Measurements from ENCODE around the gene UBR7. TPM values are rescaled to one million over a fixed set of nuclear protein-coding genes. Genes with fewer than 3 reads are reported as not detected.

UBR7 gene
- total RNA-seq, 5 donors from 2014 or later (not counting 1 experiment from before 2014, with no cell fraction given) = 12.0 to 16.9 (median 14.7) TPM

DNA sequence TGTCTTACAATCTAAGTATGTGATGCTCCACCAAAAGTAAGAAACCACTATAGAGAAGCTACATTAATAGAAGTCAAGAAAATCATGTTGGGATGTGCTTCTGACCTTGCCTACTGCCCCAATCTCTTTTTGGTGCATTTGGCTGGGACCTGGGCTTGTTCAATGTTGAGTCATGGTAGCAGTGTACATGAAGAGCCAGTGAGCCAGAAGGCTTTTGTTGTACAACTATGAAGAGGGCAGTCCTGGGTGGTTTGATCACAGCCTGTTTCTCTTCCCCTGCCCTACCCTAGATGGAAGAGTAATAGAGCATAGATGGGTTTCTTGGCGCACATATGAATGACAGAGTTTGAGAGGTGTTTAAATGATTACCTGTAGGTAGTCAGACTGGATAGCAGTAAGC lies 56.4 kb downstream of the UBR7 start:
- Histone ChIP-seq H3K4me3 (ENCODE audit: control insufficient read depth in 1 of 2, extremely low read depth in 1 of 2, low read length in 1 of 2) (no peak overlapping the region), H3K36me3 (ENCODE audit: control insufficient read depth in 2 of 2, extremely low read depth in 1 of 2, insufficient read depth in 1 of 2, low read length in 1 of 2) (peaks cover 5 to 20% of the 10 kb centered on the region in 2 donors), H3K4me1 (ENCODE audit: control insufficient read depth in 1 of 2, extremely low read depth in 1 of 2, insufficient read depth in 2 of 2, low read length in 2 of 2) (peaks cover 0 to 4% of the 10 kb centered on the region in 2 experiments), H3K27ac (ENCODE audit: low read length) (no peak overlapping the region), H3K27me3 (replicated peaks in 1 of 2; ENCODE audit: control insufficient read depth in 2 of 2, extremely low read depth in 1 of 2, insufficient read depth in 2 of 2, low read length in 1 of 2) (no peaks in the 10 kb centered on the region), H3K9me3 (no peaks in the 10 kb centered on the region)
- DNase-seq = no peak
- Mint-ChIP-seq H3K27me3 (no peaks in the 10 kb centered on the region), H3K36me3 (peaks cover 30% of the 10 kb centered on the region), H3K9me3 (no peaks in the 10 kb centered on the region), H3K27ac (no peak overlapping the region), H3K4me3 (no peak overlapping the region), H3K4me1 (peaks cover 19 to 30% (median 28%) of the 10 kb centered on the region in 3 donors)
- ChIA-PET CTCF (no interaction called here), POLR2A (no interaction called here)
- WGBS (ENCODE audit: insufficient coverage) = no CpG with 5 or more reads among the region's 1 CpG
- ATAC-seq (replicated peaks in 1 of 4) = no peak

DNA sequence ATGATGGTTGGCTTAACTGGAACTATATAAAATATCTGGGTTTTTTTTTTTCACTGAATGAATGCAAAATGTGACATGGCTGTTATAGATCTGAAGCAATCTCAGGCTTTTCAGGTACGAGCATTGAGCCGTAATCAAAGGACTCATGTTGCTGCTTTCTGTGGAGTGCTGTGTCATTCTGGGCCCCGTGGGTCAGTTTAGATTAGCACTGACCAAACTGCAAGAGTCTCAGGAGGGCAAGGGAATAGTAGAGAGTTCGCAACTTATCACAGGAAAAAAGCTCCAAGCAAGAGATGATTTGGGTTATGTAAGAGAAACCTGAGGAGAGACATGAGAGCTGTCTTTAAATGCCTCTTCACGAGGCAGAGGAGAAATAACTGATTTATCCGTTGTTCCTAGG lies 59.1 kb downstream of the UBR7 start:
- ChIA-PET POLR2A (no interaction called here), CTCF (interaction anchor here in 1 of 2 donors (0.7 kb wide), 1 partner anchor 12 kb away, joined by 3 read pairs; no protein-coding TSS in a partner anchor)
- Histone ChIP-seq H3K4me3 (ENCODE audit: control insufficient read depth in 1 of 2, extremely low read depth in 1 of 2, low read length in 1 of 2) (no peak overlapping the region), H3K36me3 (ENCODE audit: control insufficient read depth in 2 of 2, extremely low read depth in 1 of 2, insufficient read depth in 1 of 2, low read length in 1 of 2) (peaks cover 5 to 13% of the 10 kb centered on the region in 2 donors), H3K27ac (ENCODE audit: low read length) (no peak overlapping the region), H3K27me3 (replicated peaks in 1 of 2; ENCODE audit: control insufficient read depth in 2 of 2, extremely low read depth in 1 of 2, insufficient read depth in 2 of 2, low read length in 1 of 2) (no peaks in the 10 kb centered on the region), H3K9me3 (no peaks in the 10 kb centered on the region), H3K4me1 (ENCODE audit: control insufficient read depth in 1 of 2, extremely low read depth in 1 of 2, insufficient read depth in 2 of 2, low read length in 2 of 2) (peaks cover 0 to 4% of the 10 kb centered on the region in 2 experiments)
- H3K27me3 Mint-ChIP-seq = no peaks in the 10 kb centered on the region
- no peaks in the 10 kb centered on the region for H3K9me3 Mint-ChIP-seq
- ATAC-seq (replicated peaks in 1 of 4) (no peak), DNase-seq (no peak)
- no peak overlapping the region for H3K27ac Mint-ChIP-seq
- H3K36me3 Mint-ChIP-seq = peaks cover 24% of the 10 kb centered on the region
- 100% methylated on average over 3 of the region's 6 CpGs for WGBS (ENCODE audit: insufficient coverage)
- no peak overlapping the region for H3K4me3 Mint-ChIP-seq
- H3K4me1 Mint-ChIP-seq = peaks cover 19 to 35% (median 34%) of the 10 kb centered on the region in 3 donors

- POLR2A ChIA-PET = no interaction called here
- peaks cover 19 to 41% (median 35%) of the 10 kb centered on the region in 3 donors for H3K4me1 Mint-ChIP-seq
- no peak overlapping the region for H3K4me3 ChIP-seq (ENCODE audit: control insufficient read depth in 1 of 2, extremely low read depth in 1 of 2, low read length in 1 of 2)
- CTCF ChIA-PET = no interaction called here
- peaks cover 0 to 4% of the 10 kb centered on the region in 2 experiments for H3K4me1 ChIP-seq (ENCODE audit: control insufficient read depth in 1 of 2, extremely low read depth in 1 of 2, insufficient read depth in 2 of 2, low read length in 2 of 2)
- H3K9me3 Mint-ChIP-seq = no peaks in the 10 kb centered on the region
- DNase-seq (no peak), ATAC-seq (replicated peaks in 1 of 4) (no peak)
- no peaks in the 10 kb centered on the region for H3K27me3 ChIP-seq (replicated peaks in 1 of 2; ENCODE audit: control insufficient read depth in 2 of 2, extremely low read depth in 1 of 2, insufficient read depth in 2 of 2, low read length in 1 of 2)
- no peaks in the 10 kb centered on the region for H3K27me3 Mint-ChIP-seq
- 91% methylated on average over 1 of the region's 3 CpGs for WGBS (ENCODE audit: insufficient coverage)
- H3K36me3 ChIP-seq (ENCODE audit: control insufficient read depth in 2 of 2, extremely low read depth in 1 of 2, insufficient read depth in 1 of 2, low read length in 1 of 2) = peaks cover 5 to 13% of the 10 kb centered on the region in 2 donors
- no peak overlapping the region for H3K27ac Mint-ChIP-seq
- H3K36me3 Mint-ChIP-seq = peaks cover 25% of the 10 kb centered on the region
- no peak overlapping the region for H3K4me3 Mint-ChIP-seq
- no peak overlapping the region for H3K27ac ChIP-seq (ENCODE audit: low read length)
- no peaks in the 10 kb centered on the region for H3K9me3 ChIP-seq
Observed at GRCh38 chr14:93267149-93267711, 60.2 kb downstream of the UBR7 start.

GRCh38 chr14:93268406-93268805 lies 61.4 kb downstream of the UBR7 start:
- H3K36me3 Mint-ChIP-seq = peaks cover 31% of the 10 kb centered on the region
- POLR2A ChIA-PET = no interaction called here
- peaks cover 17 to 43% (median 36%) of the 10 kb centered on the region in 3 donors for H3K4me1 Mint-ChIP-seq
- H3K27ac ChIP-seq (ENCODE audit: low read length) = no peak overlapping the region
- H3K27me3 Mint-ChIP-seq = no peaks in the 10 kb centered on the region
- peaks cover 0 to 2% of the 10 kb centered on the region in 2 experiments for H3K4me1 ChIP-seq (ENCODE audit: control insufficient read depth in 1 of 2, extremely low read depth in 1 of 2, insufficient read depth in 2 of 2, low read length in 2 of 2)
- no peak overlapping the region for H3K4me3 ChIP-seq (ENCODE audit: control insufficient read depth in 1 of 2, extremely low read depth in 1 of 2, low read length in 1 of 2)
- no peak overlapping the region for H3K27ac Mint-ChIP-seq
- no peaks in the 10 kb centered on the region for H3K9me3 ChIP-seq
- DNase-seq (no peak), ATAC-seq (replicated peaks in 1 of 4) (no peak)
- no peaks in the 10 kb centered on the region for H3K27me3 ChIP-seq (replicated peaks in 1 of 2; ENCODE audit: control insufficient read depth in 2 of 2, extremely low read depth in 1 of 2, insufficient read depth in 2 of 2, low read length in 1 of 2)
- no peaks in the 10 kb centered on the region for H3K9me3 Mint-ChIP-seq
- CTCF ChIA-PET = no interaction called here
- no peak overlapping the region for H3K4me3 Mint-ChIP-seq
- no CpG with 5 or more reads among the region's 1 CpG for whole genome bisulfite sequencing (ENCODE audit: insufficient coverage)
- H3K36me3 ChIP-seq (ENCODE audit: control insufficient read depth in 2 of 2, extremely low read depth in 1 of 2, insufficient read depth in 1 of 2, low read length in 1 of 2) = peaks cover 4 to 5% of the 10 kb centered on the region in 2 donors

GRCh38 chr14:93269341-93270068 lies 62.4 kb downstream of the UBR7 start:
- Histone ChIP-seq H3K27me3 (replicated peaks in 1 of 2; ENCODE audit: control insufficient read depth in 2 of 2, extremely low read depth in 1 of 2, insufficient read depth in 2 of 2, low read length in 1 of 2) (no peaks in the 10 kb centered on the region), H3K4me1 (ENCODE audit: control insufficient read depth in 1 of 2, extremely low read depth in 1 of 2, insufficient read depth in 2 of 2, low read length in 2 of 2) (no peaks in the 10 kb centered on the region), H3K4me3 (ENCODE audit: control insufficient read depth in 1 of 2, extremely low read depth in 1 of 2, low read length in 1 of 2) (no peak overlapping the region), H3K27ac (ENCODE audit: low read length) (no peak overlapping the region), H3K36me3 (ENCODE audit: control insufficient read depth in 2 of 2, extremely low read depth in 1 of 2, insufficient read depth in 1 of 2, low read length in 1 of 2) (peaks cover 2% of the 10 kb centered on the region in 2 donors), H3K9me3 (no peaks in the 10 kb centered on the region)
- Mint-ChIP-seq H3K4me1 (peaks cover 9 to 38% (median 26%) of the 10 kb centered on the region in 3 donors), H3K36me3 (peaks cover 29% of the 10 kb centered on the region), H3K27ac (no peak overlapping the region), H3K4me3 (no peak overlapping the region), H3K27me3 (no peaks in the 10 kb centered on the region), H3K9me3 (no peaks in the 10 kb centered on the region)
- 100% methylated on average over 2 of the region's 10 CpGs for WGBS (ENCODE audit: insufficient coverage)
- ChIA-PET POLR2A (no interaction called here), CTCF (interaction anchor here in 1 of 2 donors (0.7 kb wide), 1 partner anchor 25 kb away, joined by 3 read pairs; no protein-coding TSS in a partner anchor)
- no peak for ATAC-seq (replicated peaks in 1 of 4)
- DNase-seq = no peak

- ChIA-PET CTCF (no interaction called here), POLR2A (no interaction called here)
- no peak for DNase-seq
- Histone ChIP-seq H3K9me3 (no peaks in the 10 kb centered on the region), H3K4me1 (ENCODE audit: control insufficient read depth in 1 of 2, extremely low read depth in 1 of 2, insufficient read depth in 2 of 2, low read length in 2 of 2) (no peaks in the 10 kb centered on the region), H3K27ac (ENCODE audit: low read length) (no peak overlapping the region), H3K27me3 (replicated peaks in 1 of 2; ENCODE audit: control insufficient read depth in 2 of 2, extremely low read depth in 1 of 2, insufficient read depth in 2 of 2, low read length in 1 of 2) (no peaks in the 10 kb centered on the region), H3K4me3 (ENCODE audit: control insufficient read depth in 1 of 2, extremely low read depth in 1 of 2, low read length in 1 of 2) (no peak overlapping the region), H3K36me3 (ENCODE audit: control insufficient read depth in 2 of 2, extremely low read depth in 1 of 2, insufficient read depth in 1 of 2, low read length in 1 of 2) (peaks cover 2 to 3% of the 10 kb centered on the region in 2 donors)
- no peak for ATAC-seq (replicated peaks in 1 of 4)
- no peak overlapping the region for H3K27ac Mint-ChIP-seq
- H3K4me1 Mint-ChIP-seq = peaks cover 5 to 36% (median 21%) of the 10 kb centered on the region in 3 donors
- H3K4me3 Mint-ChIP-seq = no peak overlapping the region
- H3K27me3 Mint-ChIP-seq = no peaks in the 10 kb centered on the region
- no peaks in the 10 kb centered on the region for H3K9me3 Mint-ChIP-seq
- H3K36me3 Mint-ChIP-seq = peaks cover 26% of the 10 kb centered on the region
- 83% methylated on average over 3 of the region's 6 CpGs for WGBS (ENCODE audit: insufficient coverage)
Observed at GRCh38 chr14:93271111-93271510, 64.1 kb downstream of the UBR7 start.

All from T-cell (primary cell).